OCI-LY7 (cell line): ENCODE results near the gene PCSK7.
"Not testable (repeated sequence)": the region's sequence is repeated elsewhere in the genome, so short reads cannot be mapped to it uniquely, and the experiment has no call there.

ENCODE experiments used
- EZH2phosphoT487 ChIP-seq: fragments of 200-600 bp; sonication (generic); IDR thresholded peaks from 2 replicates; pipeline ENCODE4 v1.6.1; 2018; ENCODE audit warnings: low read depth, borderline replicate concordance, mild to moderate bottlenecking, mixed run types, antibody characterized with exemption, low read length, moderate library complexity, mixed read lengths
- TF ChIP-seq, protein P1 (sequence below): fragments of 200-600 bp; sonication (generic); conservative IDR thresholded peaks from 2 replicates; pipeline ENCODE4 v1.5.1; 2014; ENCODE audit warnings: mild to moderate bottlenecking, antibody characterized with exemption, low read length, moderate library complexity, mixed read lengths

DNA sequence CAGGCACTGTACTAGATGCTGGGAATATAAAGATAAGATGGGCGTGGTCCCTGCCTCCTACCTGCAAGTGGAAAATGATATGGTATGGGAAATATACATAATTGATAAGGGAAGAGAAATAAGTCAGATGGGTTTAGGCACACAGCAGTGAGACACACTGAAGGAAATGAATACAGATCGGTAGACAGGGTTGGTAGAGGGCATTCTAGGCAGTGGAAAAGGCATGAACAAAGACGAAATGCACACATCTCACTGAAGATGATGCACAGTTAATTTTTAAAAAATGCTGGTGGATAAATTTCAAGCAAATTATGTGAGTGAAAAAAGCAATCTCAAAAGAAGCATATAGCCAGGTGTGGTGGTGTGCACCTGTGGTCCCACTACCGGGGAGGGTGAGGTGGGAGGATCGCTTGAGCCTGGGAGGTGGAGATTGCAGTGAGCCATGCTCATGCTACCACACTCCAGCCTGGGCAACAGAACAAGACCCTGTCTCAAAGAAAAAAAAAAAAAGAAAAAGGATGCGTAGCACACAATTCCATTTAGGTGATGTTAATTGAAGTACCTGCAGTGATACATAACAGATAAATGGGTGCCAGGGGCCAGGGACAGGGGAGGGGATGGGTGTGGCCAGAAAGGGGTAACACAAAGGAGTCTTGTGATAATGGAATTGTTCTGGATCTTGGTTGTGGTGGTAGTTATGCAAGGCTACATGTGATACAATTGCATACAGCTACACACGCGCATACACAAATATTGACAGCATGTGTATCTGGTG lies 22.3 kb downstream of the PCSK7 start:
- TF ChIP-seq, protein P1, sequence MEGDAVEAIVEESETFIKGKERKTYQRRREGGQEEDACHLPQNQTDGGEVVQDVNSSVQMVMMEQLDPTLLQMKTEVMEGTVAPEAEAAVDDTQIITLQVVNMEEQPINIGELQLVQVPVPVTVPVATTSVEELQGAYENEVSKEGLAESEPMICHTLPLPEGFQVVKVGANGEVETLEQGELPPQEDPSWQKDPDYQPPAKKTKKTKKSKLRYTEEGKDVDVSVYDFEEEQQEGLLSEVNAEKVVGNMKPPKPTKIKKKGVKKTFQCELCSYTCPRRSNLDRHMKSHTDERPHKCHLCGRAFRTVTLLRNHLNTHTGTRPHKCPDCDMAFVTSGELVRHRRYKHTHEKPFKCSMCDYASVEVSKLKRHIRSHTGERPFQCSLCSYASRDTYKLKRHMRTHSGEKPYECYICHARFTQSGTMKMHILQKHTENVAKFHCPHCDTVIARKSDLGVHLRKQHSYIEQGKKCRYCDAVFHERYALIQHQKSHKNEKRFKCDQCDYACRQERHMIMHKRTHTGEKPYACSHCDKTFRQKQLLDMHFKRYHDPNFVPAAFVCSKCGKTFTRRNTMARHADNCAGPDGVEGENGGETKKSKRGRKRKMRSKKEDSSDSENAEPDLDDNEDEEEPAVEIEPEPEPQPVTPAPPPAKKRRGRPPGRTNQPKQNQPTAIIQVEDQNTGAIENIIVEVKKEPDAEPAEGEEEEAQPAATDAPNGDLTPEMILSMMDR = not testable (repeated sequence)
- TF ChIP-seq EZH2phosphoT487 = not testable (repeated sequence)
